DOHH2 (cell line): ENCODE measurements around the gene TNK2.
"Not testable (repeated sequence)": the region's sequence is repeated elsewhere in the genome, so short reads cannot be mapped to it uniquely, and the experiment has no call there.

Experiments
- EZH2phosphoT487 ChIP-seq: fragments of 200-600 bp; sonication (generic); IDR thresholded peaks from 2 replicates; pipeline ENCODE4 v1.6.1; 2017; ENCODE audit warnings: borderline replicate concordance, mild to moderate bottlenecking, antibody characterized with exemption, low read length, moderate library complexity, mixed read lengths
- TF ChIP-seq, protein P1 (sequence below): fragments of 200-600 bp; sonication (generic); IDR thresholded peaks from one replicate; pipeline ENCODE4 v1.5.1; 2014; ENCODE audit warnings: antibody characterized with exemption, mild to moderate bottlenecking, low read depth, low read length; ENCODE audit not compliant: poor library complexity, severe bottlenecking

DNA sequence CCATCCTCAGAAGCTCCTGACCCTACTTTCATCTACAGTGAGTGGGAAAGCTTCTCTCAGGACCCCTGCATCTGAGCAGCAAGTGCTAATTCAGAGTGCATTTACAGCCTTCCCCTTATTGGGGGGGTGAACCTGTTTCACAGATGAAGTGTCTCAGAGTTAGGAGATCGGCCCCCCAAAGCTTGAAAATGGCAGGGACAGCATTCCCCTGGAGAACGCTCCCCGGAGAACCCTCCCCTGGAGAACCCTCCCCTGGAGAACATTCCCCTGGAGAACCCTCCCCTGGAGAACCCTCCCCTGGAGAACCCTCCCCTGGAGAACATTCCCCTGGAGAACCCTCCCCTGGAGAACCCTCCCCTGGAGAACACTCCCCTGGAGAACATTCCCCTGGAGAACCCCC lies 36.7 kb downstream of the TNK2 start:
- TF ChIP-seq, protein P1, sequence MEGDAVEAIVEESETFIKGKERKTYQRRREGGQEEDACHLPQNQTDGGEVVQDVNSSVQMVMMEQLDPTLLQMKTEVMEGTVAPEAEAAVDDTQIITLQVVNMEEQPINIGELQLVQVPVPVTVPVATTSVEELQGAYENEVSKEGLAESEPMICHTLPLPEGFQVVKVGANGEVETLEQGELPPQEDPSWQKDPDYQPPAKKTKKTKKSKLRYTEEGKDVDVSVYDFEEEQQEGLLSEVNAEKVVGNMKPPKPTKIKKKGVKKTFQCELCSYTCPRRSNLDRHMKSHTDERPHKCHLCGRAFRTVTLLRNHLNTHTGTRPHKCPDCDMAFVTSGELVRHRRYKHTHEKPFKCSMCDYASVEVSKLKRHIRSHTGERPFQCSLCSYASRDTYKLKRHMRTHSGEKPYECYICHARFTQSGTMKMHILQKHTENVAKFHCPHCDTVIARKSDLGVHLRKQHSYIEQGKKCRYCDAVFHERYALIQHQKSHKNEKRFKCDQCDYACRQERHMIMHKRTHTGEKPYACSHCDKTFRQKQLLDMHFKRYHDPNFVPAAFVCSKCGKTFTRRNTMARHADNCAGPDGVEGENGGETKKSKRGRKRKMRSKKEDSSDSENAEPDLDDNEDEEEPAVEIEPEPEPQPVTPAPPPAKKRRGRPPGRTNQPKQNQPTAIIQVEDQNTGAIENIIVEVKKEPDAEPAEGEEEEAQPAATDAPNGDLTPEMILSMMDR = not testable (repeated sequence)
- not testable (repeated sequence) for TF ChIP-seq EZH2phosphoT487
